ENCODE data around the gene CDC23.
"Not testable (repeated sequence)": the region's sequence is repeated elsewhere in the genome, so short reads cannot be mapped to it uniquely, and the experiment has no call there.

The CDC23 gene

GRCh38 chr5:138210985-138211384 lies 2.1 kb downstream of the CDC23 start:
- no peak overlapping the region for H3K4me3 ChIP-seq (ENCODE audit: low read length)
- H3K4me2 ChIP-seq (ENCODE audit: low read length), result no peak overlapping the region
- peaks cover 4% of the 10 kb centered on the region for H3K4me1 ChIP-seq (ENCODE audit: control insufficient read depth, insufficient read depth, low read length)
- H3K9ac ChIP-seq (ENCODE audit: low read depth, low read length), result no peak overlapping the region
- H3K27me3 ChIP-seq (ENCODE audit: control insufficient read depth, insufficient read depth, low read length), result no peaks in the 10 kb centered on the region
- H3K36me3 ChIP-seq (ENCODE audit: insufficient read depth, low read length), result peaks cover 5% of the 10 kb centered on the region
- H3K9me3 ChIP-seq (replicated peaks; ENCODE audit: low read length), result no peaks in the 10 kb centered on the region

DNA sequence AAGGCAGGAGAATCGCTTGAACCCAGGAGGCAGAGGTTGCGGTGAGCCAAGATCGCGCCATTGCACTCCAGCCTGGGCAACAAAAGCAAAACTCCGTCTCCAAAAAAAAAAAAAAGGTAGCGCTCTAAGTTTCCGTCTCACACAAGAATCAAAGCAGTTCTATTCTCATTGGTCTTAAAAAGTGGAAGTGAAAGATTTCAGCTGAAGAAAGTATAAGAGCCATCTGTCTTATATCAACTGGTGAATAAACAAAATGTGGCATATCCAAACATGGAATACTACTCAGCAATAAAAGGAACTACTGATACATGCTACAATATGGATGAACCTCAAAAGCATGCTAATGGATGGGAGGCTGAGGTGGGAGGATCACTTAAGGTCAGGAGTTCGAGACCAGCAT lies 19.3 kb downstream of the CDC23 start:
- H3K4me1 ChIP-seq (ENCODE audit: control insufficient read depth, insufficient read depth, low read length); H3K9me3 ChIP-seq (replicated peaks; ENCODE audit: low read length); H3K4me3 ChIP-seq (ENCODE audit: low read length); H3K9ac ChIP-seq (ENCODE audit: low read depth, low read length); H3K4me2 ChIP-seq (ENCODE audit: low read length); H3K27me3 ChIP-seq (ENCODE audit: control insufficient read depth, insufficient read depth, low read length): not testable (repeated sequence)
- H3K36me3 ChIP-seq (ENCODE audit: insufficient read depth, low read length), result peaks cover 52% of the 10 kb centered on the region

- Histone ChIP-seq H3K4me2 (ENCODE audit: low read length) (no peak overlapping the region), H3K4me1 (ENCODE audit: control insufficient read depth, insufficient read depth, low read length) (no peaks in the 10 kb centered on the region), H3K9me3 (replicated peaks; ENCODE audit: low read length) (no peaks in the 10 kb centered on the region), H3K9ac (ENCODE audit: low read depth, low read length) (no peak overlapping the region), H3K4me3 (ENCODE audit: low read length) (no peak overlapping the region), H3K36me3 (ENCODE audit: insufficient read depth, low read length) (peaks cover 53% of the 10 kb centered on the region), H3K27me3 (ENCODE audit: control insufficient read depth, insufficient read depth, low read length) (no peaks in the 10 kb centered on the region)
Observed at GRCh38 chr5:138192826-138193225, 20.3 kb downstream of the CDC23 start.

GRCh38 chr5:138188626-138189025 lies 24.5 kb downstream of the CDC23 start:
- peaks cover 80% of the 10 kb centered on the region for H3K36me3 ChIP-seq (ENCODE audit: insufficient read depth, low read length)
- H3K4me3 ChIP-seq (ENCODE audit: low read length), result no peak overlapping the region
- no peak overlapping the region for H3K9ac ChIP-seq (ENCODE audit: low read depth, low read length)
- no peak overlapping the region for H3K4me2 ChIP-seq (ENCODE audit: low read length)
- no peaks in the 10 kb centered on the region for H3K27me3 ChIP-seq (ENCODE audit: control insufficient read depth, insufficient read depth, low read length)
- no peaks in the 10 kb centered on the region for H3K9me3 ChIP-seq (replicated peaks; ENCODE audit: low read length)
- H3K4me1 ChIP-seq (ENCODE audit: control insufficient read depth, insufficient read depth, low read length), result no peaks in the 10 kb centered on the region

- no peak overlapping the region for H3K4me3 ChIP-seq (ENCODE audit: low read length)
- no peaks in the 10 kb centered on the region for H3K9me3 ChIP-seq (replicated peaks; ENCODE audit: low read length)
- H3K4me1 ChIP-seq (ENCODE audit: control insufficient read depth, insufficient read depth, low read length), result peaks cover under 1% of the 10 kb centered on the region
- peaks cover 84% of the 10 kb centered on the region for H3K36me3 ChIP-seq (ENCODE audit: insufficient read depth, low read length)
- no peak overlapping the region for H3K4me2 ChIP-seq (ENCODE audit: low read length)
- no peak overlapping the region for H3K9ac ChIP-seq (ENCODE audit: low read depth, low read length)
- H3K27me3 ChIP-seq (ENCODE audit: control insufficient read depth, insufficient read depth, low read length), result no peaks in the 10 kb centered on the region
Observed at GRCh38 chr5:138186002-138186447, 27.1 kb downstream of the CDC23 start.

GRCh38 chr5:138182808-138183207 lies 30.3 kb downstream of the CDC23 start:
- Histone ChIP-seq H3K27me3 (ENCODE audit: control insufficient read depth, insufficient read depth, low read length) (no peaks in the 10 kb centered on the region), H3K4me1 (ENCODE audit: control insufficient read depth, insufficient read depth, low read length) (peaks cover 13% of the 10 kb centered on the region), H3K4me3 (ENCODE audit: low read length) (no peak overlapping the region), H3K9me3 (replicated peaks; ENCODE audit: low read length) (no peaks in the 10 kb centered on the region), H3K9ac (ENCODE audit: low read depth, low read length) (no peak overlapping the region), H3K4me2 (ENCODE audit: low read length) (no peak overlapping the region), H3K36me3 (ENCODE audit: insufficient read depth, low read length) (peaks cover 63% of the 10 kb centered on the region)

- no peaks in the 10 kb centered on the region for H3K9me3 ChIP-seq (replicated peaks; ENCODE audit: low read length)
- peaks cover 19% of the 10 kb centered on the region for H3K4me1 ChIP-seq (ENCODE audit: control insufficient read depth, insufficient read depth, low read length)
- H3K4me3 ChIP-seq (ENCODE audit: low read length), result no peak overlapping the region
- H3K4me2 ChIP-seq (ENCODE audit: low read length), result no peak overlapping the region
- H3K27me3 ChIP-seq (ENCODE audit: control insufficient read depth, insufficient read depth, low read length), result no peaks in the 10 kb centered on the region
- H3K36me3 ChIP-seq (ENCODE audit: insufficient read depth, low read length), result peaks cover 53% of the 10 kb centered on the region
- H3K9ac ChIP-seq (ENCODE audit: low read depth, low read length), result no peak overlapping the region
Observed at GRCh38 chr5:138180841-138181240, 32.3 kb downstream of the CDC23 start.

DNA sequence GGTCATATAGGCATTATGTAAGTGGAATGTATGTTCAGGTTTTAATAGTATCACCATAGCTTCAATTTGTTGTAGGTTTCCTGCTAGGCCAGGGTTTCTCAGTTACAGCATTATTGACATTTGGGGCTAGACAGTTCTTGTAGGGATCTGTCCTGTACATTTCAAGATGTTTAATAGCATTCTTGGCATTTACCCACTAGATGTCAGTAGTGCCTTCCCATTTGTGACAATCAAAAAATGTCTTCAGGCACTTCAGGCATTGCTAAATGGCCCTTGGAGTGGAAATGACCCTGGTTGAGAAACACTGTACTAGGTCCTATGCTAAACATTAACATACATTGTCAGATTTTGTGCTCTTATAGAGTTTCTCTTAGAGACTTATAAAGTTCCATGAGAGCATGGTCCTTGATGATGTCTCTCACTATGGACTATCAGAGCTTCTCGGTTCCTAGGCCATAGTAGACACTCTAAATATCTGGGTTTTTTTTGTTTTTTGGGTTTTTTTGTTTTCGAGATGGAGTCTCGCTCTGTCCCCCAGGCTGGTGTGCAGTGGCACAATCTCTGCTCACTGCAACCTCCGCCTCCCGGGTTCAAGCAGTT lies 32.8 kb downstream of the CDC23 start:
- peak overlapping the region; percentile 88 for H3K4me2 ChIP-seq (ENCODE audit: low read length)
- H3K4me1 ChIP-seq (ENCODE audit: control insufficient read depth, insufficient read depth, low read length), result peaks cover 19% of the 10 kb centered on the region
- H3K4me3 ChIP-seq (ENCODE audit: low read length), result peak overlapping the region; percentile 84
- H3K9ac ChIP-seq (ENCODE audit: low read depth, low read length), result peak overlapping the region; percentile 94
- no peaks in the 10 kb centered on the region for H3K9me3 ChIP-seq (replicated peaks; ENCODE audit: low read length)
- H3K27me3 ChIP-seq (ENCODE audit: control insufficient read depth, insufficient read depth, low read length), result no peaks in the 10 kb centered on the region
- peaks cover 52% of the 10 kb centered on the region for H3K36me3 ChIP-seq (ENCODE audit: insufficient read depth, low read length)

GRCh38 chr5:138179277-138179857 lies 33.8 kb downstream of the CDC23 start:
- Histone ChIP-seq H3K4me2 (ENCODE audit: low read length) (peak overlapping the region; percentile 88), H3K9me3 (replicated peaks; ENCODE audit: low read length) (no peaks in the 10 kb centered on the region), H3K4me3 (ENCODE audit: low read length) (peak overlapping the region; percentile 84), H3K9ac (ENCODE audit: low read depth, low read length) (peak overlapping the region; percentile 94), H3K27me3 (ENCODE audit: control insufficient read depth, insufficient read depth, low read length) (no peaks in the 10 kb centered on the region), H3K4me1 (ENCODE audit: control insufficient read depth, insufficient read depth, low read length) (peaks cover 19% of the 10 kb centered on the region), H3K36me3 (ENCODE audit: insufficient read depth, low read length) (peaks cover 50% of the 10 kb centered on the region)

- no peaks in the 10 kb centered on the region for H3K9me3 ChIP-seq (replicated peaks; ENCODE audit: low read length)
- H3K9ac ChIP-seq (ENCODE audit: low read depth, low read length), result peak within 1 kb of the TSS; percentile 94
- peak within 1 kb of the TSS; percentile 84 for H3K4me3 ChIP-seq (ENCODE audit: low read length)
- peaks cover 19% of the 10 kb centered on the region for H3K4me1 ChIP-seq (ENCODE audit: control insufficient read depth, insufficient read depth, low read length)
- H3K27me3 ChIP-seq (ENCODE audit: control insufficient read depth, insufficient read depth, low read length), result no peaks in the 10 kb centered on the region
- H3K36me3 ChIP-seq (ENCODE audit: insufficient read depth, low read length), result peaks cover 47% of the 10 kb centered on the region
- H3K4me2 ChIP-seq (ENCODE audit: low read length), result peak within 1 kb of the TSS; percentile 88
Observed at GRCh38 chr5:138178516-138179276, 34.4 kb downstream of the CDC23 start, which contains the start of the genes BRD8 and KIF20A. Gene BRD8, minus strand, starts transcription at chr5:138178630. Its CDS starts 16 bp downstream, at chr5:138178614. Gene KIF20A, plus strand, starts transcription at chr5:138179112. Its CDS starts 569 bp downstream, at chr5:138179681.

GRCh38 chr5:138177941-138178515 lies 35.1 kb downstream of the CDC23 start:
- Histone ChIP-seq H3K27me3 (ENCODE audit: control insufficient read depth, insufficient read depth, low read length) (no peaks in the 10 kb centered on the region), H3K4me1 (ENCODE audit: control insufficient read depth, insufficient read depth, low read length) (peaks cover 19% of the 10 kb centered on the region), H3K4me3 (ENCODE audit: low read length) (peak overlapping the region; percentile 84), H3K36me3 (ENCODE audit: insufficient read depth, low read length) (peaks cover 47% of the 10 kb centered on the region), H3K4me2 (ENCODE audit: low read length) (peak overlapping the region; percentile 88), H3K9ac (ENCODE audit: low read depth, low read length) (peak overlapping the region; percentile 94), H3K9me3 (replicated peaks; ENCODE audit: low read length) (no peaks in the 10 kb centered on the region)

Data from skeletal muscle satellite cell (primary cell).